GM12874 (cell line): ENCODE measurements around the gene OBSCN.

Experiments used
- TF ChIP-seq, protein P1 (sequence below): IDR thresholded peaks from 2 replicates; pipeline ENCODE4 v1.5.1; 2011; ENCODE audit warnings: low read depth, mild to moderate bottlenecking, control low read depth, low read length, moderate library complexity; ENCODE audit not compliant: insufficient read depth

Gene OBSCN

DNA sequence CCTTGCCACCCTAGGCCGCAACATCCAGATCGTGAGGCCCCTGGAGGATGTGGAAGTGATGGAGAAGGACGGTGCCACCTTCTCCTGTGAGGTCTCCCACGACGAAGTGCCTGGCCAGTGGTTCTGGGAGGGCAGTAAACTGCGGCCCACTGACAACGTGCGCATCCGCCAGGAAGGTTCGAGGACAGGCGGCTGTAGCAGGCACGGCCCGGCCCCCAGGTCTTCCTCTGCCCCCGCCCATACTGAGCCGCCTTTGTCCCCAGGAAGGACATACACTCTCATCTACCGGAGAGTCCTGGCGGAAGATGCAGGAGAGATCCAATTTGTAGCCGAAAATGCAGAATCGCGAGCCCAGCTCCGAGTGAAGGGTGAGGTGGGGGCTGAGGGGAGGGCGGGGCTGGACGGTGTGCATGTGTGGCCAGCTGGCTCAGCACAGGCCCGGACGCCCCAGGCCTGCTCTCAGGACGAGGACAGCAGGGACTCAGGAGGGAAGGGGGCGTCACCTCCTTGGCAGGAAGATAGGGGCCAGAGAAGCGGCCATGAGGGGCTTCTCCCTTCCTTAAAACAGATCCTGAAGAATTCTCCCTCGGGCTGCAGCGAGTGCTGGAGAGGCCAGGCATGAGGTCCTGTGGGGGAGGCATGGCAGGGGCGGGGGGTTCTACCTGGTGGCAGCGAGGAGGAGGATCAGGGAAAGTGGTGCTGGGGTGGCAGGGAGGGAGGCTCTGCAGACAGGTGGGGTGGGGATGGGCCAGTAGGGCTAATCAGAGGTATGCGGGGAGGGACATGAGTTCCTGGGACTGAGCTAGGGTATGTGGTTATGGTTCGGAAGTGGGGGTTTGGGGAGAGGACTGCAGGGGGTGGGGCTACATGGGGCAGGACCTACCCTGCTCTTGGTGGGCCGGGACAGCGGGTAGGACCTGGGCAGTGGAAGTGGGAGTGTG lies 69.9 kb downstream of the OBSCN start:
- TF ChIP-seq, protein P1, sequence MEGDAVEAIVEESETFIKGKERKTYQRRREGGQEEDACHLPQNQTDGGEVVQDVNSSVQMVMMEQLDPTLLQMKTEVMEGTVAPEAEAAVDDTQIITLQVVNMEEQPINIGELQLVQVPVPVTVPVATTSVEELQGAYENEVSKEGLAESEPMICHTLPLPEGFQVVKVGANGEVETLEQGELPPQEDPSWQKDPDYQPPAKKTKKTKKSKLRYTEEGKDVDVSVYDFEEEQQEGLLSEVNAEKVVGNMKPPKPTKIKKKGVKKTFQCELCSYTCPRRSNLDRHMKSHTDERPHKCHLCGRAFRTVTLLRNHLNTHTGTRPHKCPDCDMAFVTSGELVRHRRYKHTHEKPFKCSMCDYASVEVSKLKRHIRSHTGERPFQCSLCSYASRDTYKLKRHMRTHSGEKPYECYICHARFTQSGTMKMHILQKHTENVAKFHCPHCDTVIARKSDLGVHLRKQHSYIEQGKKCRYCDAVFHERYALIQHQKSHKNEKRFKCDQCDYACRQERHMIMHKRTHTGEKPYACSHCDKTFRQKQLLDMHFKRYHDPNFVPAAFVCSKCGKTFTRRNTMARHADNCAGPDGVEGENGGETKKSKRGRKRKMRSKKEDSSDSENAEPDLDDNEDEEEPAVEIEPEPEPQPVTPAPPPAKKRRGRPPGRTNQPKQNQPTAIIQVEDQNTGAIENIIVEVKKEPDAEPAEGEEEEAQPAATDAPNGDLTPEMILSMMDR: no peak

DNA sequence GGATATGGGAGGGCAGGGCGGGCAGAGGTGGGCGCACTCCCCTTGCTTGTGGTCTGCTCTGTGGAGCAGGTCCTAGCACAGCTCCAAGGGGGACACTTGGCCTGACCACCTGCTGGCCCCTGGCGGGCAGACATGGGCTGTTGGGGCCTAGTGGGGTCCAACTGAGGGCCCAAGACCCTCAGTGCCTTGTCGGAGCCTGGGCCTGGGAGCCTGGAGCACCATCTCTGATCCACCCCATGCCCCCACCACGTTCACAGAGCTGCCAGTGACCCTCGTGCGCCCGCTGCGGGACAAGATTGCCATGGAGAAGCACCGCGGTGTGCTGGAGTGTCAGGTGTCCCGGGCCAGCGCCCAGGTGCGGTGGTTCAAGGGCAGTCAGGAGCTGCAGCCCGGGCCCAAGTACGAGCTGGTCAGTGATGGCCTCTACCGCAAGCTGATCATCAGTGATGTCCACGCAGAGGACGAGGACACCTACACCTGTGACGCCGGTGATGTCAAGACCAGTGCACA lies 70.6 kb downstream of the OBSCN start:
- TF ChIP-seq, protein P1: no peak

- TF ChIP-seq, protein P1: no peak
Measured at GRCh38 chr1:228279011-228279721, 71.3 kb downstream of the OBSCN start.

GRCh38 chr1:228279722-228280105 lies 71.9 kb downstream of the OBSCN start:
- TF ChIP-seq, protein P1: no peak

DNA sequence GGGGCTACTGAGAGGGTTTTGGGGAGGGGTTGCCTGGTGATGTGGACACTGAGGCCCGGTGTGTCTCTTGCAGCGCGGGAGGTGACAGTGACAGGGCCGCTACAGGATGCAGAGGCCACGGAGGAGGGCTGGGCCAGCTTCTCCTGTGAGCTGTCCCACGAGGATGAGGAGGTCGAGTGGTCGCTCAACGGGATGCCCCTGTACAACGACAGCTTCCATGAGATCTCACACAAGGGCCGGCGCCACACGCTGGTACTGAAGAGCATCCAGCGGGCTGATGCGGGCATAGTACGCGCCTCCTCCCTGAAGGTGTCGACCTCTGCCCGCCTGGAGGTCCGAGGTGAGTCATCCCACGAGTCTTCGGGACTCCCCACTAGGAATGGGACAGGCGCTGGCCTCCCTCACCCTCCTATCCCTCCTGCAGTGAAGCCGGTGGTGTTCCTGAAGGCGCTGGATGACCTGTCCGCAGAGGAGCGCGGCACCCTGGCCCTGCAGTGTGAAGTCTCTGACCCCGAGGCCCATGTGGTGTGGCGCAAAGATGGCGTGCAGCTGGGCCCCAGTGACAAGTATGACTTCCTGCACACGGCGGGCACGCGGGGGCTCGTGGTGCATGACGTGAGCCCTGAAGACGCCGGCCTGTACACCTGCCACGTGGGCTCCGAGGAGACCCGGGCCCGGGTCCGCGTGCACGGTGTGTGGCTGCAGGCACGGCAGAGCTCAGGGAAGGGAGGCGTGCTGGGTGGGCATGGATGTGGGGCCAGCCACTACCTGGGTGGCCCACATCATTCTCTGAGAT lies 72.5 kb downstream of the OBSCN start:
- TF ChIP-seq, protein P1: no peak

DNA sequence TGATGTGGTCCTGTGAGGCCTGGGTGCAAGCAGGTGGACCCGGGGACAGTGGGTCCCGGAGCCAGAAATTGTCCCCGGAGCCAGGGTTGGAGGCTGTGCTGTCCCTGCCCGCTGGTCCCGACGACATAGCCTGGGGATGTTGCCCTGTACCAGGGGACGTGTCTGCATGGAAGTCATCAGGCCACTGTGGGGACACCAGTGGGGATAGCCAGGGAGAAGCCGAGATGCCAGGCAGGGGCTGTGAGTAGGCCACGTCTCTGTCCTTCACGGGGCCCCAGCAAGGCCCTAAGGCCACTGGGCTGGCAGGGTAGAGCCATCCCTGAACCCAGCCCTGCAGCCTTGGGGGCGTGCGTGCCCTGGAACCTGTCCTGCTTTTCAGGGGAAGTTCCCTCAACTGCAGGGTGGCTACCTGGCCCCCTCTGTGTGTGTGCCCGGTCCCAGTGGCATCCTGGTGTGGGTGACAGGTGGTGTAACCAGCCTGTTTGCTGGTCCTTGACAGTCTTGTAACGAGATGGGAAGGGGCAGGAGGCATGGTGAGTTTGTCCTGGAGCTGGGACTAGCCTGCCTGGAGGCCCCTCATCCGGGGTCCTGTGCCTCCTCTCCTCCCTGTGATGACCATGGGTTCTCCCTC lies 73.2 kb downstream of the OBSCN start:
- TF ChIP-seq, protein P1: no peak
